ENCODE measurements around the gene PLA2G5. TPM values are rescaled to one million over a fixed set of nuclear protein-coding genes. Genes with fewer than 3 reads are reported as not detected.
"Not testable (repeated sequence)": the region's sequence is repeated elsewhere in the genome, so short reads cannot be mapped to it uniquely, and the experiment has no call there.

The PLA2G5 gene
- total RNA-seq (2014; rRNA removed; shearing (Covaris generic)) = not detected in 2 replicates
- polyA plus RNA-seq (2014; cell fraction: nucleus; rRNA removed) = not detected in 2 replicates

GRCh38 chr1:20069874-20070273 is at the start of gene PLA2G5:
Gene PLA2G5 (plus strand): TSS chr1:20070194. CDS start chr1:20084831, 14,637 bp downstream.
- no peak for DNase-seq (ENCODE audit: extremely low read depth, low read depth)

- DNase-seq (ENCODE audit: extremely low read depth, low read depth) = no peak
These were observed 41.9 kb upstream of the PLA2G5 start for GRCh38 chr1:20028125-20028524.

- DNase-seq (ENCODE audit: extremely low read depth, low read depth) = no peak
These were observed 41.3 kb upstream of the PLA2G5 start for GRCh38 chr1:20028726-20029125.

- no peak for DNase-seq (ENCODE audit: extremely low read depth, low read depth)
These were observed 40.6 kb upstream of the PLA2G5 start for GRCh38 chr1:20029178-20029912.

GRCh38 chr1:20030436-20031151 is 39.4 kb upstream of the PLA2G5 start:
- DNase-seq (ENCODE audit: extremely low read depth, low read depth) = not testable (repeated sequence)

GRCh38 chr1:20031161-20031560 is 38.8 kb upstream of the PLA2G5 start:
- no peak for DNase-seq (ENCODE audit: extremely low read depth, low read depth)

GRCh38 chr1:20031836-20032235 is 38.2 kb upstream of the PLA2G5 start:
- DNase-seq (ENCODE audit: extremely low read depth, low read depth) = no peak

GRCh38 chr1:20032425-20032824 is 37.6 kb upstream of the PLA2G5 start:
- DNase-seq (ENCODE audit: extremely low read depth, low read depth) = no peak

GRCh38 chr1:20033420-20033819 is 36.6 kb upstream of the PLA2G5 start:
- no peak for DNase-seq (ENCODE audit: extremely low read depth, low read depth)

GRCh38 chr1:20035114-20035513 is 34.9 kb upstream of the PLA2G5 start:
- DNase-seq (ENCODE audit: extremely low read depth, low read depth) = no peak

GRCh38 chr1:20037877-20038276 is 32.1 kb upstream of the PLA2G5 start:
- no peak for DNase-seq (ENCODE audit: extremely low read depth, low read depth)

- DNase-seq (ENCODE audit: extremely low read depth, low read depth) = no peak
These were observed 22.9 kb upstream of the PLA2G5 start for GRCh38 chr1:20047096-20047495.

GRCh38 chr1:20048563-20048962 is 21.4 kb upstream of the PLA2G5 start:
- DNase-seq (ENCODE audit: extremely low read depth, low read depth) = no peak

GRCh38 chr1:20049056-20049798 is 20.8 kb upstream of the PLA2G5 start:
- not testable (repeated sequence) for DNase-seq (ENCODE audit: extremely low read depth, low read depth)

GRCh38 chr1:20051218-20051829 is 18.7 kb upstream of the PLA2G5 start:
- no peak for DNase-seq (ENCODE audit: extremely low read depth, low read depth)

- DNase-seq (ENCODE audit: extremely low read depth, low read depth) = no peak
These were observed 17.6 kb upstream of the PLA2G5 start for GRCh38 chr1:20052386-20052785.

GRCh38 chr1:20057886-20058420 is 12.0 kb upstream of the PLA2G5 start:
- DNase-seq (ENCODE audit: extremely low read depth, low read depth) = no peak

- no peak for DNase-seq (ENCODE audit: extremely low read depth, low read depth)
These were observed 11.5 kb upstream of the PLA2G5 start for GRCh38 chr1:20058531-20058930.

- no peak for DNase-seq (ENCODE audit: extremely low read depth, low read depth)
These were observed 10.1 kb upstream of the PLA2G5 start for GRCh38 chr1:20059847-20060246.

GRCh38 chr1:20060791-20061190 is 9.2 kb upstream of the PLA2G5 start:
- not testable (repeated sequence) for DNase-seq (ENCODE audit: extremely low read depth, low read depth)

- no peak for DNase-seq (ENCODE audit: extremely low read depth, low read depth)
These were observed 8.1 kb upstream of the PLA2G5 start for GRCh38 chr1:20061866-20062265.
